Fibroblast of mammary gland (primary cell): ENCODE data around the gene PRDM16.
"Not testable (repeated sequence)": the region's sequence is repeated elsewhere in the genome, so short reads cannot be mapped to it uniquely, and the experiment has no call there.

Experiments
- DNase-seq: peaks from one replicate; pipeline ENCODE4 v3.0.0-alpha.2; 2010; ENCODE audit warnings: low read depth
- H3K4me3 ChIP-seq: 2 replicates; pipeline ENCODE4 v1.5.1; 2011; ENCODE audit warnings: low read depth, mild to moderate bottlenecking, low read length, moderate library complexity; ENCODE audit not compliant: control insufficient read depth
- CTCF ChIP-seq: conservative IDR thresholded peaks from 2 replicates; pipeline ENCODE4 v1.5.1; 2011; ENCODE audit warnings: low read depth, low read length, inconsistent platforms; ENCODE audit not compliant: control insufficient read depth, insufficient read depth

The PRDM16 gene

GRCh38 chr1:3160647-3161145, 91.7 kb downstream of the PRDM16 start:
- no peak overlapping the region for H3K4me3 ChIP-seq
- TF ChIP-seq CTCF = no peak
- no peak for DNase-seq

- H3K4me3 ChIP-seq = no peak overlapping the region
- TF ChIP-seq CTCF = no peak
- no peak for DNase-seq
Observed at GRCh38 chr1:3161176-3161840, 92.3 kb downstream of the PRDM16 start.

GRCh38 chr1:3162322-3162882, 93.4 kb downstream of the PRDM16 start:
- no peak for TF ChIP-seq CTCF
- no peak overlapping the region for H3K4me3 ChIP-seq
- DNase-seq = no peak

- DNase-seq = no peak
- TF ChIP-seq CTCF = no peak
- H3K4me3 ChIP-seq = no peak overlapping the region
Observed at GRCh38 chr1:3163356-3163755, 94.4 kb downstream of the PRDM16 start.

- no peak overlapping the region for H3K4me3 ChIP-seq
- TF ChIP-seq CTCF = no peak
- no peak for DNase-seq
Observed at GRCh38 chr1:3164671-3165070, 95.7 kb downstream of the PRDM16 start.

GRCh38 chr1:3165189-3165588, 96.2 kb downstream of the PRDM16 start:
- not testable (repeated sequence) for H3K4me3 ChIP-seq, DNase-seq

GRCh38 chr1:3166206-3166918, 97.4 kb downstream of the PRDM16 start:
- TF ChIP-seq CTCF = no peak
- no peak for DNase-seq

More at GRCh38 chr1:3166206-3166918, 97.4 kb downstream of the PRDM16 start:
- H3K4me3 ChIP-seq = no peak overlapping the region
